Measurements from ENCODE around the gene TXLNB. TPM values are rescaled to one million over a fixed set of nuclear protein-coding genes. Genes with fewer than 3 reads are reported as not detected.
A peak's percentile ranks its signal among the peaks of the same experiment; 100 is the strongest.

The TXLNB gene
- total RNA-seq, 2 experiments from 2014 or later = 7.9 to 12.4 TPM

- POLR2A ChIA-PET = interaction anchor here (0.6 to 1.4 kb wide), 7 partner anchors 10 to 95 kb away, joined by 3 to 5 read pairs (median 4); no protein-coding TSS in a partner anchor
- DNase-seq (ENCODE audit: low spot score) = no peak
- peaks cover 12% of the 10 kb centered on the region for H3K4me1 ChIP-seq (ENCODE audit: insufficient read depth, low read length, poor library complexity, severe bottlenecking)
- no TSS peak for BruUV-seq (replicated peaks)
- H4K20me1 ChIP-seq (ENCODE audit: insufficient read depth, low read length) = no peaks in the 10 kb centered on the region
- H3K27ac ChIP-seq (ENCODE audit: low read depth, low read length, poor library complexity, severe bottlenecking) = no peak overlapping the region
- H3K36me3 ChIP-seq (ENCODE audit: insufficient read depth, low read length) = peaks cover 7% of the 10 kb centered on the region
- no peaks in the 10 kb centered on the region for H3K79me2 ChIP-seq (ENCODE audit: insufficient read depth, low read depth, low read length)
- intact Hi-C loops (cut with micrococcal nuclease; ENCODE audit: unreplicated experiment) = no loop called here
- CTCF ChIA-PET (ENCODE audit: unreplicated experiment) = interaction anchor here (0.8 to 1.1 kb wide), 2 partner anchors 9 to 19 kb away, joined by 3 to 5 read pairs; no protein-coding TSS in a partner anchor
- H3K9me3 ChIP-seq (ENCODE audit: low read length) = no peaks in the 10 kb centered on the region
- no peaks in the 10 kb centered on the region for H3K9me2 ChIP-seq (ENCODE audit: insufficient read depth, low read length)
- no peak overlapping the region for H3K4me2 ChIP-seq (ENCODE audit: low read length)
- peak overlapping the region; percentile 15; the same call in 1 of the 2 replicates for H2AFZ ChIP-seq (ENCODE audit: low read length)
- no peak for TF ChIP-seq CTCF (conservative IDR thresholded peaks at IDR 0.05; ENCODE audit: low read length)
- no peak for TF ChIP-seq EZH2phosphoT487 (IDR thresholded peaks at IDR 0.05; ENCODE audit: borderline replicate concordance, low read depth, low read length)
- no peak overlapping the region for H3K4me3 ChIP-seq (ENCODE audit: low read depth, low read length, poor library complexity, severe bottlenecking)
Observed at GRCh38 chr6:139251045-139251690, 40.6 kb downstream of the TXLNB start.

GRCh38 chr6:139250296-139251044, 41.3 kb downstream of the TXLNB start:
- Histone ChIP-seq H3K79me2 (ENCODE audit: insufficient read depth, low read depth, low read length) (no peaks in the 10 kb centered on the region), H3K36me3 (ENCODE audit: insufficient read depth, low read length) (peaks cover 5% of the 10 kb centered on the region), H2AFZ (ENCODE audit: low read length) (peak overlapping the region; percentile 15; the same call in 1 of the 2 replicates), H3K9me3 (ENCODE audit: low read length) (no peaks in the 10 kb centered on the region), H3K9me2 (ENCODE audit: insufficient read depth, low read length) (no peaks in the 10 kb centered on the region), H3K4me2 (ENCODE audit: low read length) (no peak overlapping the region), H4K20me1 (ENCODE audit: insufficient read depth, low read length) (no peaks in the 10 kb centered on the region), H3K27ac (ENCODE audit: low read depth, low read length, poor library complexity, severe bottlenecking) (no peak overlapping the region), H3K4me3 (ENCODE audit: low read depth, low read length, poor library complexity, severe bottlenecking) (no peak overlapping the region), H3K4me1 (ENCODE audit: insufficient read depth, low read length, poor library complexity, severe bottlenecking) (peaks cover 12% of the 10 kb centered on the region)
- peak; percentile 84 for DNase-seq (ENCODE audit: low spot score)
- intact Hi-C loops (cut with micrococcal nuclease; ENCODE audit: unreplicated experiment) = no loop called here
- peak; percentile 83 for TF ChIP-seq CTCF (conservative IDR thresholded peaks at IDR 0.05; ENCODE audit: low read length)
- TF ChIP-seq EZH2phosphoT487 (IDR thresholded peaks at IDR 0.05; ENCODE audit: borderline replicate concordance, low read depth, low read length) = no peak
- ChIA-PET CTCF (ENCODE audit: unreplicated experiment) (interaction anchor here (0.8 to 1.1 kb wide), 2 partner anchors 9 to 19 kb away, joined by 3 to 5 read pairs; no protein-coding TSS in a partner anchor), POLR2A (interaction anchor here (0.6 to 1.4 kb wide), 8 partner anchors 9 to 110 kb away, joined by 3 to 5 read pairs (median 4); no protein-coding TSS in a partner anchor)
- BruUV-seq (replicated peaks) = no TSS peak

All from OCI-LY7 (cell line).